Stimulated activated CD8-positive, alpha-beta memory T cell treated with anti-CD3 and anti-CD28 coated beads, Interleukin-12 subunit alpha, Interleukin-12 subunit beta, amount 100 ng/mL, for 1 hour (primary cell): Measurements from ENCODE around the gene DNAH6.
A peak's percentile ranks its signal among the peaks of the same experiment; 100 is the strongest.
"Not testable (repeated sequence)": the region's sequence is repeated elsewhere in the genome, so short reads cannot be mapped to it uniquely, and the experiment has no call there.

Source experiments
- DNase-seq: peaks from one replicate; pipeline ENCODE4 v3.0.0-alpha.2; 2020; ENCODE audit warnings: low read depth

Gene DNAH6

GRCh38 chr2:84749442-84749841 lies 233.1 kb downstream of the DNAH6 start:
- no peak for DNase-seq

- no peak for DNase-seq
Observed at GRCh38 chr2:84755096-84755495, 238.8 kb downstream of the DNAH6 start.

- DNase-seq = no peak
Observed at GRCh38 chr2:84757648-84758047, 241.3 kb downstream of the DNAH6 start.

GRCh38 chr2:84766791-84767190 lies 250.5 kb downstream of the DNAH6 start:
- DNase-seq = no peak

- DNase-seq = no peak
Observed at GRCh38 chr2:84768840-84769239, 252.5 kb downstream of the DNAH6 start.

- DNase-seq = no peak
Observed at GRCh38 chr2:84770280-84770679, 254.0 kb downstream of the DNAH6 start.

- DNase-seq = no peak
Observed at GRCh38 chr2:84771251-84771650, 255.0 kb downstream of the DNAH6 start.

- DNase-seq = not testable (repeated sequence)
Observed at GRCh38 chr2:84773562-84773961, 257.3 kb downstream of the DNAH6 start.

- no peak for DNase-seq
Observed at GRCh38 chr2:84776011-84776410, 259.7 kb downstream of the DNAH6 start.

- no peak for DNase-seq
Observed at GRCh38 chr2:84778911-84779690, 262.8 kb downstream of the DNAH6 start.

- no peak for DNase-seq
Observed at GRCh38 chr2:84779781-84780180, 263.5 kb downstream of the DNAH6 start.

GRCh38 chr2:84781942-84782716 lies 265.8 kb downstream of the DNAH6 start:
- peak; percentile 34 for DNase-seq

- DNase-seq = no peak
Observed at GRCh38 chr2:84782717-84783442, 266.6 kb downstream of the DNAH6 start.

- DNase-seq = no peak
Observed at GRCh38 chr2:84785950-84786349, 269.7 kb downstream of the DNAH6 start.

- DNase-seq = no peak
Observed at GRCh38 chr2:84786601-84787000, 270.3 kb downstream of the DNAH6 start.

- DNase-seq = no peak
Observed at GRCh38 chr2:84788027-84788426, 271.7 kb downstream of the DNAH6 start.

- DNase-seq = no peak
Observed at GRCh38 chr2:84788498-84788897, 272.2 kb downstream of the DNAH6 start.

GRCh38 chr2:84792856-84793522 lies 276.7 kb downstream of the DNAH6 start:
- no peak for DNase-seq

GRCh38 chr2:84793641-84794040 lies 277.3 kb downstream of the DNAH6 start:
- DNase-seq = no peak

GRCh38 chr2:84796798-84797197 lies 280.5 kb downstream of the DNAH6 start:
- DNase-seq = no peak

GRCh38 chr2:84797271-84797670 lies 281.0 kb downstream of the DNAH6 start:
- no peak for DNase-seq

- DNase-seq = no peak
Observed at GRCh38 chr2:84799772-84800171, 283.5 kb downstream of the DNAH6 start.
